ENCODE results near the gene METTL9. TPM values are rescaled to one million over a fixed set of nuclear protein-coding genes. Genes with fewer than 3 reads are reported as not detected.

METTL9 gene
- total and polyA plus RNA-seq, 2 of the 13 experiments (the other 11 are each of a cell fraction or from before 2014, with no cell fraction given), result 123 to 204 TPM

GRCh38 chr16:21600031-21600773 lies 825 bp downstream of the METTL9 start (continued):
- TF ChIP-seq TCF12 (IDR thresholded peaks at IDR 0.05) (no peak), TCF12 (CRISPR knock-in tag; IDR thresholded peaks at IDR 0.05) (no peak), KLF6 (CRISPR knock-in tag; IDR thresholded peaks at IDR 0.05) (0 out of 2 replicates have a peak, but pooled peaks have one; percentile 29), ZNF674 (CRISPR knock-in tag; IDR thresholded peaks at IDR 0.05; ENCODE audit: low read depth) (no peak; the same call in 1 of the 2 replicates), AKAP8 (CRISPR knock-in tag; IDR thresholded peaks at IDR 0.05) (no peak; the same call in 1 of the 2 replicates), ZNF746 (CRISPR knock-in tag; IDR thresholded peaks at IDR 0.05) (no peak), KDM3A (CRISPR knock-in tag; IDR thresholded peaks at IDR 0.05; ENCODE audit: low read depth) (no peak), POLR2G (IDR thresholded peaks at IDR 0.05; ENCODE audit: low read depth, low read length) (no peak), ZNF282 (IDR thresholded peaks at IDR 0.05; ENCODE audit: partially characterized antibody) (no peak), GPN1 (CRISPR knock-in tag; IDR thresholded peaks at IDR 0.05; ENCODE audit: borderline replicate concordance) (no peak), IRF2 (CRISPR knock-in tag; IDR thresholded peaks at IDR 0.05) (peak; percentile 14; the same call in 1 of the 2 replicates), HIC2 (CRISPR knock-in tag; IDR thresholded peaks at IDR 0.05; ENCODE audit: low read depth) (no peak), ZFP90 (CRISPR knock-in tag; IDR thresholded peaks at IDR 0.05; ENCODE audit: borderline replicate concordance) (no peak), GTF2F1 (IDR thresholded peaks at IDR 0.05; ENCODE audit: low read length) (no peak), TOPORS (CRISPR knock-in tag; IDR thresholded peaks at IDR 0.05) (0 out of 2 replicates have a peak, but pooled peaks have one; percentile 23), CEBPB (IDR thresholded peaks at IDR 0.05; ENCODE audit: borderline replicate concordance, low read depth, low read length) (peak; percentile 71), NR1H2 (CRISPR knock-in tag; IDR thresholded peaks at IDR 0.05; ENCODE audit: borderline replicate concordance, low read depth) (no peak), GLI4 (CRISPR knock-in tag; IDR thresholded peaks at IDR 0.05; ENCODE audit: borderline replicate concordance) (no peak), FOXC1 (CRISPR knock-in tag; IDR thresholded peaks at IDR 0.05; ENCODE audit: borderline replicate concordance) (no peak), KLF16 (CRISPR knock-in tag; IDR thresholded peaks at IDR 0.05) (no peak), TSC22D2 (CRISPR knock-in tag; IDR thresholded peaks at IDR 0.05; ENCODE audit: borderline replicate concordance) (no peak), ZNF143 (CRISPR knock-in tag; IDR thresholded peaks at IDR 0.05) (no peak), GRHL1 (CRISPR knock-in tag; conservative IDR thresholded peaks at IDR 0.05) (no peak), ELF4 (CRISPR knock-in tag; IDR thresholded peaks at IDR 0.05; ENCODE audit: borderline replicate concordance) (no peak), MBNL3 (CRISPR knock-in tag; conservative IDR thresholded peaks at IDR 0.05) (no peak), ZNF430 (CRISPR knock-in tag; IDR thresholded peaks at IDR 0.05) (no peak), ZEB1 (IDR thresholded peaks at IDR 0.05; ENCODE audit: insufficient replicate concordance, low read depth) (no peak), ZNF788 (CRISPR knock-in tag; IDR thresholded peaks at IDR 0.05; ENCODE audit: borderline replicate concordance) (0 out of 2 replicates have a peak, but pooled peaks have one; percentile 26), GABPA (IDR thresholded peaks at IDR 0.05; ENCODE audit: low read depth, low read length) (no peak), GABPA (CRISPR knock-in tag; IDR thresholded peaks at IDR 0.05; ENCODE audit: low read depth) (no peak; the same call in 1 of the 2 replicates)

Data from HepG2 (cell line).